ENCODE measurements around the gene ZPR1. TPM values are rescaled to one million over a fixed set of nuclear protein-coding genes. Genes with fewer than 3 reads are reported as not detected.

Gene ZPR1
- total and polyA plus RNA-seq, 2 donors (not counting 1 experiment from before 2014, with no cell fraction given) = 17.9 to 63.1 TPM

- CTCF ChIA-PET = no interaction called here
These were observed 11.8 kb downstream of the ZPR1 start for GRCh38 chr11:116775975-116776374.

GRCh38 chr11:116774661-116775060 is 13.2 kb downstream of the ZPR1 start:
- H3K27me3 ChIP-seq (replicated peaks in 1 of 4; ENCODE audit: control extremely low read depth in 1 of 4, control insufficient read depth in 3 of 4, insufficient read depth in 4 of 4, low read length in 3 of 4) = no peaks in the 10 kb centered on the region
- Mint-ChIP-seq H3K27me3 (no peaks in the 10 kb centered on the region), H3K27ac (peak overlapping the region; percentile 55), H3K4me3 (no peak overlapping the region), H3K9me3 (ENCODE audit: insufficient read depth) (no peaks in the 10 kb centered on the region), H3K4me1 (peaks cover 34% of the 10 kb centered on the region)
- H3K4me2 ChIP-seq (replicated peaks; ENCODE audit: low read depth, low read length, poor library complexity, severe bottlenecking) = no peak overlapping the region
- peaks cover 6 to 30% of the 10 kb centered on the region in 2 experiments for H3K36me3 ChIP-seq (replicated peaks in 1 of 2; ENCODE audit: control extremely low read depth in 1 of 2, control insufficient read depth in 1 of 2, extremely low read depth in 1 of 2, insufficient read depth in 2 of 2, low read length in 1 of 2)
- intact Hi-C loops (cut with micrococcal nuclease) = loop anchor here (5.0 kb wide), 3 partner anchors 78 to 323 kb away; partner anchors contain the start of gene SIK3
- peaks cover 23 to 28% of the 10 kb centered on the region in 2 donors for H3K4me1 ChIP-seq (ENCODE audit: control insufficient read depth in 2 of 2, insufficient read depth in 2 of 2, low read length in 2 of 2)
- WGBS (ENCODE audit: insufficient coverage) = 93% methylated on average over 4 of the region's 5 CpGs
- H3K4me3 ChIP-seq (ENCODE audit: control extremely low read depth in 1 of 5, extremely low read depth in 1 of 5, insufficient read depth in 1 of 5, low read depth in 2 of 5, low read length in 4 of 5) = no peak overlapping the region
- DNase-seq = no peak
- POLR2A ChIA-PET = interaction anchor here (1.2 kb wide), 1 partner anchor 13 kb away, joined by 6 read pairs; the partner anchor contains the start of gene ZPR1
- no peak for TF ChIP-seq EZH2 (IDR thresholded peaks at IDR 0.05; ENCODE audit: borderline replicate concordance, insufficient read depth, low read depth, low read length, poor library complexity, severe bottlenecking)
- TF ChIP-seq CTCF (IDR thresholded peaks at IDR 0.05) = no peak
- H3K9ac ChIP-seq (ENCODE audit: low read length) = no peak overlapping the region
- no peak for ATAC-seq (ENCODE audit: low read depth)
- no peak overlapping the region for H3K27ac ChIP-seq (ENCODE audit: low read length in 2 of 2)
- no peaks in the 10 kb centered on the region for H3K9me3 ChIP-seq (ENCODE audit: control extremely low read depth in 1 of 3, control insufficient read depth in 2 of 3, insufficient read depth in 1 of 3, low read length in 2 of 3)
- no peak overlapping the region for H2AFZ ChIP-seq (ENCODE audit: insufficient read depth, low read depth, low read length, poor library complexity, severe bottlenecking)
- H3K79me2 ChIP-seq (ENCODE audit: control insufficient read depth, insufficient read depth, low read length) = peaks cover 29% of the 10 kb centered on the region
- CTCF ChIA-PET = interaction anchor here (1.2 to 2.6 kb wide), 2 partner anchors 17 to 452 kb away, joined by 4 to 10 read pairs; partner anchors contain the start of gene APOA5
- peaks cover 4% of the 10 kb centered on the region for H4K20me1 ChIP-seq (ENCODE audit: control insufficient read depth, insufficient read depth, low read length, poor library complexity, severe bottlenecking)

More at GRCh38 chr11:116775975-116776374, 11.8 kb downstream of the ZPR1 start:
- Histone ChIP-seq H3K4me1 (ENCODE audit: control insufficient read depth in 2 of 2, insufficient read depth in 2 of 2, low read length in 2 of 2) (peaks cover 21 to 26% of the 10 kb centered on the region in 2 donors), H3K9me3 (ENCODE audit: control extremely low read depth in 1 of 3, control insufficient read depth in 2 of 3, insufficient read depth in 1 of 3, low read length in 2 of 3) (no peaks in the 10 kb centered on the region), H3K79me2 (ENCODE audit: control insufficient read depth, insufficient read depth, low read length) (peaks cover 18% of the 10 kb centered on the region), H3K36me3 (replicated peaks in 1 of 2; ENCODE audit: control extremely low read depth in 1 of 2, control insufficient read depth in 1 of 2, extremely low read depth in 1 of 2, insufficient read depth in 2 of 2, low read length in 1 of 2) (peaks cover 6 to 42% of the 10 kb centered on the region in 2 experiments), H3K9ac (ENCODE audit: low read length) (no peak overlapping the region), H3K27me3 (replicated peaks in 1 of 4; ENCODE audit: control extremely low read depth in 1 of 4, control insufficient read depth in 3 of 4, insufficient read depth in 4 of 4, low read length in 3 of 4) (no peaks in the 10 kb centered on the region), H3K4me3 (ENCODE audit: control extremely low read depth in 1 of 5, extremely low read depth in 1 of 5, insufficient read depth in 1 of 5, low read depth in 2 of 5, low read length in 4 of 5) (no peak overlapping the region), H4K20me1 (ENCODE audit: control insufficient read depth, insufficient read depth, low read length, poor library complexity, severe bottlenecking) (peaks cover under 1% of the 10 kb centered on the region), H2AFZ (ENCODE audit: insufficient read depth, low read depth, low read length, poor library complexity, severe bottlenecking) (no peak overlapping the region), H3K4me2 (replicated peaks; ENCODE audit: low read depth, low read length, poor library complexity, severe bottlenecking) (no peak overlapping the region), H3K27ac (ENCODE audit: low read length in 2 of 2) (no peak overlapping the region)
- Mint-ChIP-seq H3K4me1 (peaks cover 27% of the 10 kb centered on the region), H3K4me3 (no peak overlapping the region), H3K27ac (peak overlapping the region; percentile 23), H3K27me3 (no peaks in the 10 kb centered on the region), H3K9me3 (ENCODE audit: insufficient read depth) (no peaks in the 10 kb centered on the region)
- whole genome bisulfite sequencing (ENCODE audit: insufficient coverage) = 94% methylated on average over 3 of the region's 5 CpGs
- POLR2A ChIA-PET = no interaction called here
- intact Hi-C loops (cut with micrococcal nuclease) = no loop called here
- DNase-seq = no peak
- no peak for ATAC-seq (ENCODE audit: low read depth)
- TF ChIP-seq EZH2 (IDR thresholded peaks at IDR 0.05; ENCODE audit: borderline replicate concordance, insufficient read depth, low read depth, low read length, poor library complexity, severe bottlenecking) (no peak), CTCF (IDR thresholded peaks at IDR 0.05) (no peak)
